LoVo (cell line): Measurements from ENCODE around the gene CCM2.
"Not testable (repeated sequence)": the region's sequence is repeated elsewhere in the genome, so short reads cannot be mapped to it uniquely, and the experiment has no call there.

ENCODE experiments used
- DNase-seq: peaks from one replicate; pipeline ENCODE4 v3.0.0-alpha.2; 2016; ENCODE audit warnings: low spot score

Gene CCM2

GRCh38 chr7:44981035-44981706 is 18.8 kb upstream of the CCM2 start:
- no peak for DNase-seq

- DNase-seq = no peak
Measured at GRCh38 chr7:44982535-44982923, 17.5 kb upstream of the CCM2 start.

GRCh38 chr7:44982970-44983369 is 17.0 kb upstream of the CCM2 start:
- no peak for DNase-seq

GRCh38 chr7:44983742-44984477 is 16.1 kb upstream of the CCM2 start:
- DNase-seq = no peak

- DNase-seq = no peak
Measured at GRCh38 chr7:44984478-44984758, 15.6 kb upstream of the CCM2 start.

GRCh38 chr7:44985033-44985695 is 14.8 kb upstream of the CCM2 start:
- DNase-seq = no peak

GRCh38 chr7:44985900-44986217 is 14.1 kb upstream of the CCM2 start:
- no peak for DNase-seq

GRCh38 chr7:44986218-44987053 is 13.6 kb upstream of the CCM2 start:
- peak; percentile 100 for DNase-seq

GRCh38 chr7:44987457-44987856 is 12.5 kb upstream of the CCM2 start:
- DNase-seq = no peak

GRCh38 chr7:44987996-44988395 is 12.0 kb upstream of the CCM2 start:
- DNase-seq = no peak

- no peak for DNase-seq
Measured at GRCh38 chr7:44988701-44989100, 11.3 kb upstream of the CCM2 start.

- no peak for DNase-seq
Measured at GRCh38 chr7:44989132-44989531, 10.9 kb upstream of the CCM2 start.

- DNase-seq = no peak
Measured at GRCh38 chr7:44990109-44991023, 9.6 kb upstream of the CCM2 start.

GRCh38 chr7:44992004-44992795 is 7.8 kb upstream of the CCM2 start:
- not testable (repeated sequence) for DNase-seq

- DNase-seq = no peak
Measured at GRCh38 chr7:44994877-44995554, 5.0 kb upstream of the CCM2 start.

GRCh38 chr7:44995555-44996493 is 4.2 kb upstream of the CCM2 start:
- no peak for DNase-seq

- no peak for DNase-seq
Measured at GRCh38 chr7:44998153-44998871, 1.7 kb upstream of the CCM2 start.
